Glutamatergic neuron (in vitro differentiated cells): Measurements from ENCODE around the gene PTPRF. TPM values are rescaled to one million over a fixed set of nuclear protein-coding genes. Genes with fewer than 3 reads are reported as not detected.

Experiments used
- DNase-seq: peaks from one replicate; pipeline ENCODE4 v3.0.0; 2022
- H3K27ac Mint-ChIP-seq: one replicate; pipeline ENCODE4 v1.8.0; 2020; ENCODE audit warnings: mild to moderate bottlenecking, mixed read lengths, inconsistent platforms; ENCODE audit not compliant: unreplicated experiment
- H3K27me3 Mint-ChIP-seq: one replicate; pipeline ENCODE4 v1.8.0; 2020; ENCODE audit warnings: mild to moderate bottlenecking, moderate library complexity, mixed read lengths, inconsistent platforms; ENCODE audit not compliant: unreplicated experiment
- H3K36me3 Mint-ChIP-seq: one replicate; pipeline ENCODE4 v1.8.0; 2020; ENCODE audit warnings: mild to moderate bottlenecking, mixed read lengths, inconsistent platforms; ENCODE audit not compliant: unreplicated experiment
- H3K4me1 Mint-ChIP-seq: one replicate; pipeline ENCODE4 v1.8.0; 2020; ENCODE audit warnings: mild to moderate bottlenecking, low read depth, mixed read lengths, inconsistent platforms; ENCODE audit not compliant: unreplicated experiment
- H3K4me3 Mint-ChIP-seq: one replicate; pipeline ENCODE4 v1.8.0; 2020; ENCODE audit warnings: mild to moderate bottlenecking, mixed read lengths, inconsistent platforms; ENCODE audit not compliant: unreplicated experiment
- H3K9me3 Mint-ChIP-seq: one replicate; pipeline ENCODE4 v1.8.0; 2020; ENCODE audit warnings: mild to moderate bottlenecking, moderate library complexity, mixed read lengths, inconsistent platforms; ENCODE audit not compliant: unreplicated experiment
- total RNA-seq: library from RNA; stranded (reverse); fragmentation: NEBNext Ultra II Directional; extraction: Animal tissue kit (Norgen Biotek cat#: 25700); gene quantifications from one replicate; pipeline ENCODE4 v1.2.1, GENCODE V29; 2021; ENCODE audit not compliant: unreplicated experiment
- TF ChIP-seq, protein P1 (sequence below): fragments of 200-600 bp; sonication (generic); IDR thresholded peaks from one replicate; pipeline ENCODE4 v1.5.0; 2021; ENCODE audit not compliant: partially characterized antibody, unreplicated experiment

The PTPRF gene
- total RNA-seq, 1 donor from 2014 or later = 171 TPM

DNA sequence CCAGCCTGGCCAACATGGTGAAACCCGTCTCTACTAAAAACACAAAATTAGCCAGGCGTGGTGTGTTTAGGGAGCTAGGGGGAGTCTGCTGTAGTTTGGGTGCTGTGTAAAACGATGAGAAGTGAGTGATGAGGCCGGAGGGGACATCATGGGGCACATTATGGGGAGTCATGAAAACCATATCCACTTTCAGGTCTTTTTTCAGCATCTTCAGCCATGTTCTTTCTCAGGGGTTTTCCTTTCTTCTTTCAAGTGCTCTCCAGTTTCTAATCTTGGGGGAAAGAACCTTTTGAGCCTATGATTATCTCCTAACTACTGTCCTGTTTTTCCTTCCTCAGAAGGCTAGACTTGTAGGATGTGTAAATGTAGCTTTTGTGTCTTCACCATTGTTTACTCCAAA, 133.7 kb downstream of the PTPRF start:
- H3K9me3 Mint-ChIP-seq = peaks cover 1% of the 10 kb centered on the region
- no peak overlapping the region for H3K27ac Mint-ChIP-seq
- no peak overlapping the region for H3K4me3 Mint-ChIP-seq
- H3K27me3 Mint-ChIP-seq = peaks cover 2% of the 10 kb centered on the region
- H3K36me3 Mint-ChIP-seq = no peaks in the 10 kb centered on the region
- TF ChIP-seq, protein P1, sequence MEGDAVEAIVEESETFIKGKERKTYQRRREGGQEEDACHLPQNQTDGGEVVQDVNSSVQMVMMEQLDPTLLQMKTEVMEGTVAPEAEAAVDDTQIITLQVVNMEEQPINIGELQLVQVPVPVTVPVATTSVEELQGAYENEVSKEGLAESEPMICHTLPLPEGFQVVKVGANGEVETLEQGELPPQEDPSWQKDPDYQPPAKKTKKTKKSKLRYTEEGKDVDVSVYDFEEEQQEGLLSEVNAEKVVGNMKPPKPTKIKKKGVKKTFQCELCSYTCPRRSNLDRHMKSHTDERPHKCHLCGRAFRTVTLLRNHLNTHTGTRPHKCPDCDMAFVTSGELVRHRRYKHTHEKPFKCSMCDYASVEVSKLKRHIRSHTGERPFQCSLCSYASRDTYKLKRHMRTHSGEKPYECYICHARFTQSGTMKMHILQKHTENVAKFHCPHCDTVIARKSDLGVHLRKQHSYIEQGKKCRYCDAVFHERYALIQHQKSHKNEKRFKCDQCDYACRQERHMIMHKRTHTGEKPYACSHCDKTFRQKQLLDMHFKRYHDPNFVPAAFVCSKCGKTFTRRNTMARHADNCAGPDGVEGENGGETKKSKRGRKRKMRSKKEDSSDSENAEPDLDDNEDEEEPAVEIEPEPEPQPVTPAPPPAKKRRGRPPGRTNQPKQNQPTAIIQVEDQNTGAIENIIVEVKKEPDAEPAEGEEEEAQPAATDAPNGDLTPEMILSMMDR = no peak
- no peak for DNase-seq
- H3K4me1 Mint-ChIP-seq = no peaks in the 10 kb centered on the region

DNA sequence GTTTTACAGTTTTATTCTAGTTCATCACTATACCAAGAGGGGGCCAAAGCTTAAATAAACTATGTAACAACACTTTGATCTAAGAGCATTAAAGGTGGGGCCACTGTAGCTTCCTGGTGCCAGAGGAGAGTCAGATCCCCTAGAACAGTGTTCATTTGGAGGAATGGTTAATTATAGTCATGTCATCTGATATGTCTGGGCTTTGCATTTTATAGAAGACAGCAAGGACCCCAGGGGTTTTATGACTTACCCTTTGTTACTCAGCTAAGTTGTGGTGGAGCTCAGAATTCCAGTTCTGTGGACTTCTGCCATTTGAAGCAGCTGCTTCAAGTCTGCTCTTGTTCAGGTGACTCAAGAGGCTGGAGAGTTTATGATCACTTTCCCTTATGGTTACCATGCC, 135.9 kb downstream of the PTPRF start:
- Mint-ChIP-seq H3K9me3 (no peaks in the 10 kb centered on the region), H3K4me3 (no peak overlapping the region)

GRCh38 chr1:43668956-43669355, 138.3 kb downstream of the PTPRF start:
- Mint-ChIP-seq H3K4me3 (no peak overlapping the region), H3K4me1 (no peaks in the 10 kb centered on the region), H3K27ac (no peak overlapping the region), H3K27me3 (peaks cover under 1% of the 10 kb centered on the region), H3K9me3 (no peaks in the 10 kb centered on the region), H3K36me3 (peaks cover 5% of the 10 kb centered on the region)
- TF ChIP-seq, protein P1 = no peak
- DNase-seq = no peak

More for the DNA sequence above, 135.9 kb downstream of the PTPRF start:
- Mint-ChIP-seq H3K27ac (no peak overlapping the region), H3K4me1 (no peaks in the 10 kb centered on the region), H3K27me3 (peaks cover 2% of the 10 kb centered on the region), H3K36me3 (peaks cover 5% of the 10 kb centered on the region)
- no peak for DNase-seq
- TF ChIP-seq, protein P1 = no peak

GRCh38 chr1:43669878-43670277, 139.2 kb downstream of the PTPRF start:
- TF ChIP-seq, protein P1 = no peak
- no peak for DNase-seq
- H3K4me3 Mint-ChIP-seq = no peak overlapping the region
- H3K27ac Mint-ChIP-seq = no peak overlapping the region
- H3K27me3 Mint-ChIP-seq = no peaks in the 10 kb centered on the region
- peaks cover 5% of the 10 kb centered on the region for H3K36me3 Mint-ChIP-seq
- H3K4me1 Mint-ChIP-seq = no peaks in the 10 kb centered on the region
- H3K9me3 Mint-ChIP-seq = no peaks in the 10 kb centered on the region

- Mint-ChIP-seq H3K4me3 (no peak overlapping the region), H3K36me3 (peaks cover 5% of the 10 kb centered on the region), H3K9me3 (no peaks in the 10 kb centered on the region), H3K27me3 (no peaks in the 10 kb centered on the region), H3K27ac (no peak overlapping the region), H3K4me1 (no peaks in the 10 kb centered on the region)
- TF ChIP-seq, protein P1 = no peak
- DNase-seq = no peak
Measured at GRCh38 chr1:43671193-43671592, 140.5 kb downstream of the PTPRF start.
